Mesenchymal stem cell (in vitro differentiated cells and primary cell): Measurements from ENCODE around the gene RAMACL.

Experiments
- DNase-seq: peaks from one replicate; pipeline ENCODE4 v3.0.0-alpha.2; 2013
- H2AFZ ChIP-seq: one replicate; pipeline ENCODE4 v1.6.1; 2013; ENCODE audit warnings: low read depth, mild to moderate bottlenecking, control low read depth, inconsistent platforms, low read length, moderate library complexity
- H2AK5ac ChIP-seq: 2 replicates; pipeline ENCODE4 v1.6.1; 2013; ENCODE audit warnings: low read length, moderate library complexity, mild to moderate bottlenecking, inconsistent platforms; ENCODE audit not compliant: severe bottlenecking
- H2BK120ac ChIP-seq: one replicate; pipeline ENCODE4 v1.6.1; 2013; ENCODE audit warnings: low read depth, mild to moderate bottlenecking, inconsistent platforms, low read length, moderate library complexity
- H2BK12ac ChIP-seq, 2 experiments: one replicate each; pipeline ENCODE4 v1.6.1; 2013; ENCODE audit warnings: inconsistent platforms in 2 of 2, low read length in 2 of 2, mild to moderate bottlenecking in 2 of 2, moderate library complexity in 2 of 2, control low read depth in 1 of 2
- H2BK15ac ChIP-seq: one replicate; pipeline ENCODE4 v1.6.1; 2013; ENCODE audit warnings: mild to moderate bottlenecking, low read depth, inconsistent platforms; ENCODE audit not compliant: poor library complexity, severe bottlenecking
- H2BK5ac ChIP-seq: 2 replicates; pipeline ENCODE4 v1.6.1; 2013; ENCODE audit warnings: low read depth, mild to moderate bottlenecking, low read length, control low read depth, inconsistent platforms; ENCODE audit not compliant: poor library complexity, severe bottlenecking
- H3K14ac ChIP-seq, 2 experiments: one replicate each; pipeline ENCODE4 v1.6.1; 2013; ENCODE audit warnings: inconsistent platforms in 2 of 2, low read length in 2 of 2, control low read depth in 1 of 2, mild to moderate bottlenecking in 1 of 2, moderate library complexity in 1 of 2
- H3K18ac ChIP-seq, 2 experiments: one replicate each; pipeline ENCODE4 v1.6.1; 2013; ENCODE audit warnings: inconsistent platforms in 2 of 2, low read length in 2 of 2, control low read depth in 1 of 2, low read depth in 1 of 2, mild to moderate bottlenecking in 1 of 2
- H3K23ac ChIP-seq, 2 experiments: one replicate each; pipeline ENCODE4 v1.6.1; 2013; ENCODE audit warnings: inconsistent platforms in 2 of 2, low read length in 2 of 2, mild to moderate bottlenecking in 2 of 2, moderate library complexity in 2 of 2, control low read depth in 1 of 2
- H3K27ac ChIP-seq: 2 replicates; pipeline ENCODE4 v1.5.1; 2013; ENCODE audit warnings: mild to moderate bottlenecking, moderate library complexity, low read length, control low read depth, inconsistent platforms; ENCODE audit not compliant: poor library complexity, severe bottlenecking
- H3K27me3 ChIP-seq, 2 experiments: 2 replicates each; pipeline versions ENCODE4 v1.6.1 to v1.7.0; 2013; ENCODE audit warnings: low read length in 2 of 2, mild to moderate bottlenecking in 2 of 2, moderate library complexity in 2 of 2, control low read depth in 1 of 2, inconsistent platforms in 1 of 2; ENCODE audit not compliant: control insufficient read depth in 1 of 2, insufficient read depth in 1 of 2
- H3K36me3 ChIP-seq, 2 experiments: 2 replicates each; pipeline versions ENCODE4 v1.6.1 to v1.7.0; 2013; ENCODE audit warnings: low read length in 2 of 2, control low read depth in 1 of 2, inconsistent platforms in 1 of 2, low read depth in 1 of 2, mild to moderate bottlenecking in 1 of 2; ENCODE audit not compliant: insufficient read depth in 2 of 2, control insufficient read depth in 1 of 2
- H3K4ac ChIP-seq, 2 experiments: one replicate each; pipeline ENCODE4 v1.6.1; 2013; ENCODE audit warnings: inconsistent platforms in 2 of 2, low read length in 2 of 2, mild to moderate bottlenecking in 2 of 2, moderate library complexity in 2 of 2, control low read depth in 1 of 2, low read depth in 1 of 2
- H3K4me1 ChIP-seq: 2 replicates; pipeline ENCODE4 v1.6.1; 2013; ENCODE audit warnings: low read depth, low read length, control low read depth; ENCODE audit not compliant: control insufficient read depth, insufficient read depth
- H3K4me2 ChIP-seq: 2 replicates; pipeline ENCODE4 v1.6.1; 2013; ENCODE audit warnings: low read length, mild to moderate bottlenecking, inconsistent platforms; ENCODE audit not compliant: poor library complexity, severe bottlenecking
- H3K4me3 ChIP-seq, 2 experiments: 2 replicates each; pipeline versions ENCODE4 v1.5.1 to v1.7.0; 2013; ENCODE audit warnings: low read length in 2 of 2, mild to moderate bottlenecking in 2 of 2, control low read depth in 1 of 2, low read depth in 1 of 2; ENCODE audit not compliant: insufficient read depth in 1 of 2
- H3K79me1 ChIP-seq: replicated peaks from 2 replicates; pipeline ENCODE4 v1.6.1; 2013; ENCODE audit warnings: mild to moderate bottlenecking, control low read depth, low read length, inconsistent platforms; ENCODE audit not compliant: poor library complexity, severe bottlenecking
- H3K9ac ChIP-seq: 2 replicates; pipeline ENCODE4 v1.7.0; 2013; ENCODE audit warnings: mild to moderate bottlenecking, low read length, moderate library complexity
- H3K9me3 ChIP-seq: 2 replicates; pipeline ENCODE4 v1.7.0; 2013; ENCODE audit warnings: mild to moderate bottlenecking, low read length; ENCODE audit not compliant: control insufficient read depth
- H4K8ac ChIP-seq: one replicate; pipeline ENCODE4 v1.6.1; 2013; ENCODE audit warnings: inconsistent platforms, mild to moderate bottlenecking, low read length, moderate library complexity
- H4K91ac ChIP-seq: one replicate; pipeline ENCODE4 v1.6.1; 2013; ENCODE audit warnings: mild to moderate bottlenecking, low read length, inconsistent platforms
- WGBS: methylation state at CpG from one replicate; pipeline ENCODE4 v1.1.7; 2013; ENCODE audit warnings: mixed read lengths; 5-methylcytosine and 5-hydroxymethylcytosine counted together

Gene RAMACL

DNA sequence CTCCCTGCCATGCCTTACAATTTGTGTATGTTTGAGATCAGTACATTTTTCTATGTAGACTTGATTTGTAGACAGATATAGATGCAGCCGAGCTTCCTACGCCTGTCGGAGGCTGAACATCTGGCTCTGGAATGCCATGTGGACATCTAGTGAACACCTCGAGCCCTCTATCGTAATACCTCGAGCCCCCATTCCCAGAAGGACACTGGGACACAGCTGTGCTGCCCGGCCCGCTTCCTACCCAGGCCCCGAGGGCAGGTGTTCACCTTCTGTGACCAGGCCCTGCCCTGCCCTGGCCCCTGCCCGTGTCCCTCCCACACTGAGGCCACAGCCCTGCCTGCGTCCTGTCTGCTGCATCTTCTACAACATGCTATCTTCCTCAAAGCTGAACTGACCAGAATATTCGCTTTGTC is 27.7 kb upstream of the RAMACL start:
- WGBS, result 79% methylated on average over 12 of the region's 12 CpGs
- DNase-seq, result no peak

GRCh38 chr6:166613027-166613426 is 26.5 kb upstream of the RAMACL start:
- H3K18ac ChIP-seq, result peak overlapping the region; percentile 55 to 76
- WGBS, result 75% methylated on average over 7 of the region's 7 CpGs
- H2BK15ac ChIP-seq, result no peak overlapping the region
- H3K36me3 ChIP-seq, result no peaks in the 10 kb centered on the region
- no peaks in the 10 kb centered on the region for H3K9me3 ChIP-seq
- H2BK120ac ChIP-seq, result no peak overlapping the region
- no peak for DNase-seq
- H3K9ac ChIP-seq, result no peak overlapping the region
- H3K4me3 ChIP-seq, result no peak overlapping the region
- H3K4me1 ChIP-seq, result peaks cover 23% of the 10 kb centered on the region
- no peaks in the 10 kb centered on the region for H3K27me3 ChIP-seq
- peaks cover 28% of the 10 kb centered on the region for H3K79me1 ChIP-seq
- peak overlapping the region; percentile 48 for H4K8ac ChIP-seq
- H3K4ac ChIP-seq, result peak overlapping the region; percentile 38 to 40
- no peak overlapping the region for H3K27ac ChIP-seq
- H3K23ac ChIP-seq, result peak overlapping the region in 1 of 2 experiments; percentile 38
- H4K91ac ChIP-seq, result no peak overlapping the region
- H2AK5ac ChIP-seq, result no peak overlapping the region
- no peak overlapping the region for H2AFZ ChIP-seq
- H3K4me2 ChIP-seq, result no peak overlapping the region
- H3K14ac ChIP-seq, result no peak overlapping the region
- H2BK5ac ChIP-seq, result no peak overlapping the region
- peak overlapping the region; percentile 48 to 87 for H2BK12ac ChIP-seq

More for the DNA sequence above, 27.7 kb upstream of the RAMACL start:
- Histone ChIP-seq H2AFZ (no peak overlapping the region), H2BK15ac (no peak overlapping the region), H3K27me3 (no peaks in the 10 kb centered on the region), H2BK120ac (peak overlapping the region; percentile 87), H3K79me1 (peaks cover 25% of the 10 kb centered on the region), H4K8ac (peak overlapping the region; percentile 86), H4K91ac (peak overlapping the region; percentile 98), H3K36me3 (peaks cover 0 to 6% of the 10 kb centered on the region in 2 experiments), H3K9ac (no peak overlapping the region), H3K27ac (no peak overlapping the region), H3K4me2 (no peak overlapping the region), H3K18ac (peak overlapping the region; percentile 73 to 92), H3K4me3 (peak overlapping the region in 1 of 2 experiments; percentile 34), H3K4me1 (peaks cover 31% of the 10 kb centered on the region), H2AK5ac (peak overlapping the region; percentile 18), H3K4ac (peak overlapping the region; percentile 75 to 83), H3K23ac (peak overlapping the region in 1 of 2 experiments; percentile 20), H3K14ac (no peak overlapping the region), H2BK12ac (peak overlapping the region; percentile 96), H2BK5ac (no peak overlapping the region), H3K9me3 (no peaks in the 10 kb centered on the region)

GRCh38 chr6:166612471-166612881 is 26.0 kb upstream of the RAMACL start:
- Histone ChIP-seq H3K14ac (no peak overlapping the region), H2AK5ac (no peak overlapping the region), H3K9me3 (no peaks in the 10 kb centered on the region), H3K79me1 (peaks cover 26% of the 10 kb centered on the region), H3K36me3 (no peaks in the 10 kb centered on the region), H3K4me1 (peaks cover 18% of the 10 kb centered on the region), H3K27ac (no peak overlapping the region), H2BK15ac (no peak overlapping the region), H2BK12ac (peak overlapping the region; percentile 28 to 94), H3K9ac (no peak overlapping the region), H3K18ac (peak overlapping the region; percentile 55 to 76), H3K23ac (no peak overlapping the region), H2BK5ac (no peak overlapping the region), H2BK120ac (peak overlapping the region; percentile 27), H3K4me2 (no peak overlapping the region), H4K8ac (peak overlapping the region; percentile 76), H3K4ac (peak overlapping the region; percentile 13 to 56), H3K27me3 (no peaks in the 10 kb centered on the region), H2AFZ (no peak overlapping the region), H3K4me3 (no peak overlapping the region), H4K91ac (peak overlapping the region; percentile 2)
- WGBS, result 66% methylated on average over 11 of the region's 11 CpGs
- DNase-seq, result no peak

DNA sequence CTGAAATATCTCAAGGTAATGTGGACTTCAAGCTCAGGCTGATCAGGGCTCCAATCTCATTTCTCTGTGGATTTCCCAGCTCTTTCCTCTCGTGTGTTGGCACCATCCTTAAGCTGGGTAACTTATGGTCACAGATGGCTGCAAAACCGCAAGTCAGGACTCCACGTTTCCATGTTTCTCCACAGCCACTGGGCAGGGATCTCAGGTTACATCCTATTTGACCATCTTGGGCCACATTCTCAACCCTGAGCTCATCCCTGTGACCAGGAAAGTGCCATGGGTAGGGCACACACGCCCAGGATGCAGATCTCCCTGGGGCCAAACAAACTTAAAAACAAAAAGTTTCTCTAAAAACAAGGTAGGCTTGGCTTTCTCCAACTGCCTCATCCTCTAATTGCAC is 25.2 kb upstream of the RAMACL start:
- H3K9me3 ChIP-seq, result no peaks in the 10 kb centered on the region
- no peak overlapping the region for H4K91ac ChIP-seq
- peaks cover 26% of the 10 kb centered on the region for H3K79me1 ChIP-seq
- peaks cover 15% of the 10 kb centered on the region for H3K4me1 ChIP-seq
- no peak overlapping the region for H2AK5ac ChIP-seq
- H3K9ac ChIP-seq, result no peak overlapping the region
- H3K4ac ChIP-seq, result peak overlapping the region in 1 of 2 experiments; percentile 29
- no peaks in the 10 kb centered on the region for H3K36me3 ChIP-seq
- WGBS, result 84% methylated on average over 4 of the region's 4 CpGs
- no peak overlapping the region for H3K14ac ChIP-seq
- no peak overlapping the region for H2BK5ac ChIP-seq
- no peak overlapping the region for H3K4me2 ChIP-seq
- no peak overlapping the region for H3K27ac ChIP-seq
- no peak overlapping the region for H3K23ac ChIP-seq
- H3K27me3 ChIP-seq, result no peaks in the 10 kb centered on the region
- no peak overlapping the region for H4K8ac ChIP-seq
- H2BK15ac ChIP-seq, result no peak overlapping the region
- peak overlapping the region in 1 of 2 experiments; percentile 58 for H3K18ac ChIP-seq
- no peak overlapping the region for H2BK12ac ChIP-seq
- H2BK120ac ChIP-seq, result no peak overlapping the region
- no peak overlapping the region for H3K4me3 ChIP-seq
- no peak for DNase-seq
- no peak overlapping the region for H2AFZ ChIP-seq
